T-cell (primary cell): ENCODE results near the gene FNDC1. TPM values are rescaled to one million over a fixed set of nuclear protein-coding genes. Genes with fewer than 3 reads are reported as not detected.

ENCODE experiments used
- ATAC-seq, 4 experiments: fragments of 200-7000 bp in 3 of 4; fragments of 150-1000 bp in 1 of 4; cut with Tn5 transposase; replicated peaks in 1 of 4; 1 replicate in 3 of 4; 2 replicates in 1 of 4; pipeline ENCODE4 v1.10.0; 2021; ENCODE audit warnings: moderate library complexity in 3 of 4, mild to moderate bottlenecking in 2 of 4, moderate number of reproducible peaks in 1 of 4
- CTCF ChIA-PET, 2 donors: fragments of 300-600 bp; sonication (Branson Sonifier 250); formaldehyde crosslinking; loops; one replicate each; lab custom pipeline; 2022; ENCODE audit warnings: antibody characterized with exemption in 2 of 2; lab: Charles Lee
- POLR2A ChIA-PET, 2 donors: fragments of 300-600 bp; sonication (Branson Sonifier 250); formaldehyde crosslinking; loops; one replicate each; lab custom pipeline; 2022; ENCODE audit warnings: antibody characterized with exemption in 2 of 2; lab: Charles Lee
- DNase-seq, 35 experiments: peaks; one replicate each; pipeline versions ENCODE4 v3.0.0 to v3.0.0-alpha.2; 2013 to 2023
- H3K27ac ChIP-seq: one replicate; pipeline ENCODE4 v1.5.1; 2013; ENCODE audit warnings: low read length
- H3K27me3 ChIP-seq, 2 experiments: replicated peaks in 1 of 2; 1 replicate in 1 of 2; 2 replicates in 1 of 2; pipeline versions ENCODE4 v1.6.1 to v1.7.0; 2013; ENCODE audit warnings: low read length in 1 of 2, mixed read lengths in 1 of 2; ENCODE audit not compliant: control insufficient read depth in 2 of 2, insufficient read depth in 2 of 2; ENCODE audit errors: extremely low read depth in 1 of 2
- H3K36me3 ChIP-seq, 2 donors: 1 replicate in 1 of 2; 2 replicates in 1 of 2; pipeline versions ENCODE4 v1.6.1 to v1.7.0; 2013; ENCODE audit warnings: low read length in 1 of 2; ENCODE audit not compliant: control insufficient read depth in 2 of 2, insufficient read depth in 1 of 2; ENCODE audit errors: extremely low read depth in 1 of 2
- H3K4me1 ChIP-seq, 2 experiments: 1 replicate in 1 of 2; 2 replicates in 1 of 2; pipeline versions ENCODE4 v1.6.1 to v1.7.0; 2013; ENCODE audit warnings: low read length in 2 of 2, mixed read lengths in 1 of 2; ENCODE audit not compliant: insufficient read depth in 2 of 2, control insufficient read depth in 1 of 2; ENCODE audit errors: extremely low read depth in 1 of 2
- H3K4me3 ChIP-seq, 2 donors: 1 replicate in 1 of 2; 2 replicates in 1 of 2; pipeline versions ENCODE4 v1.5.1 to v1.7.0; 2013; ENCODE audit warnings: mild to moderate bottlenecking in 2 of 2, low read length in 1 of 2, moderate library complexity in 1 of 2; ENCODE audit not compliant: control insufficient read depth in 1 of 2; ENCODE audit errors: extremely low read depth in 1 of 2
- H3K9me3 ChIP-seq: 2 replicates; pipeline ENCODE4 v1.7.0; 2013
- H3K27ac Mint-ChIP-seq, 2 donors: one replicate each; pipeline ENCODE4 v1.8.0; 2020 to 2021; ENCODE audit warnings: mild to moderate bottlenecking in 2 of 2, mixed read lengths in 2 of 2
- H3K27me3 Mint-ChIP-seq, 2 donors: one replicate each; pipeline ENCODE4 v1.8.0; 2021 to 2022; ENCODE audit warnings: mixed read lengths in 2 of 2
- H3K36me3 Mint-ChIP-seq: one replicate; pipeline ENCODE4 v1.8.0; 2021; ENCODE audit warnings: mixed read lengths
- H3K4me1 Mint-ChIP-seq, 3 donors: one replicate each; pipeline ENCODE4 v1.8.0; 2020 to 2022; ENCODE audit warnings: mixed read lengths in 3 of 3, mild to moderate bottlenecking in 1 of 3
- H3K4me3 Mint-ChIP-seq, 3 donors: one replicate each; pipeline ENCODE4 v1.8.0; 2020 to 2022; ENCODE audit warnings: mild to moderate bottlenecking in 3 of 3, mixed read lengths in 3 of 3, moderate library complexity in 3 of 3
- H3K9me3 Mint-ChIP-seq, 3 donors: one replicate each; pipeline ENCODE4 v1.8.0; 2020 to 2022; ENCODE audit warnings: mixed read lengths in 3 of 3
- WGBS: methylation state at CpG from one replicate; pipeline ENCODE4 v1.1.5; 2013; ENCODE audit warnings: missing lambda C conversion rate; ENCODE audit not compliant: insufficient coverage; 5-methylcytosine and 5-hydroxymethylcytosine counted together
- total RNA-seq, 35 experiments: library from RNA in 6 of 35; stranded (reverse) in 6 of 35; fragments of 120-200 nt in 1 of 35; gene quantifications; one replicate each; pipeline versions ENCODE4 v1.2.1 to v1.2.4 and lab custom pipeline; 2013 to 2026

FNDC1 gene
- total RNA-seq, 5 donors from 2014 or later (not counting 1 experiment from before 2014, with no cell fraction given) = 0.03 TPM; not detected in 4

- H3K4me3 ChIP-seq = no peak overlapping the region
- CTCF ChIA-PET = no interaction called here
- ATAC-seq (no peak), DNase-seq (no peak)
- POLR2A ChIA-PET = no interaction called here
- H3K27me3 ChIP-seq = peaks cover 2 to 17% of the 10 kb centered on the region in 2 experiments
- 76% methylated on average over 4 of the region's 6 CpGs for WGBS
- H3K27ac ChIP-seq = no peak overlapping the region
- Mint-ChIP-seq H3K27ac (no peak overlapping the region), H3K4me1 (no peaks in the 10 kb centered on the region), H3K36me3 (no peaks in the 10 kb centered on the region), H3K4me3 (no peak overlapping the region), H3K27me3 (peaks cover 19 to 28% of the 10 kb centered on the region in 2 donors), H3K9me3 (no peaks in the 10 kb centered on the region)
- H3K36me3 ChIP-seq = no peaks in the 10 kb centered on the region
- no peaks in the 10 kb centered on the region for H3K9me3 ChIP-seq
- H3K4me1 ChIP-seq = no peaks in the 10 kb centered on the region
Measured at GRCh38 chr6:159303784-159304183, 134.6 kb downstream of the FNDC1 start.

- Mint-ChIP-seq H3K4me3 (no peak overlapping the region), H3K9me3 (no peaks in the 10 kb centered on the region), H3K4me1 (no peaks in the 10 kb centered on the region), H3K36me3 (no peaks in the 10 kb centered on the region), H3K27me3 (peaks cover 16 to 20% of the 10 kb centered on the region in 2 donors), H3K27ac (no peak overlapping the region)
- POLR2A ChIA-PET = no interaction called here
- peaks cover 2 to 9% of the 10 kb centered on the region in 2 experiments for H3K27me3 ChIP-seq
- H3K27ac ChIP-seq = no peak overlapping the region
- no peak overlapping the region for H3K4me3 ChIP-seq
- H3K9me3 ChIP-seq = no peaks in the 10 kb centered on the region
- DNase-seq (no peak), ATAC-seq (no peak)
- WGBS = no CpG with 5 or more reads among the region's 1 CpG
- no peaks in the 10 kb centered on the region for H3K4me1 ChIP-seq
- no peaks in the 10 kb centered on the region for H3K36me3 ChIP-seq
- CTCF ChIA-PET = no interaction called here
Measured at GRCh38 chr6:159304641-159305040, 135.4 kb downstream of the FNDC1 start.

- Histone ChIP-seq H3K4me3 (no peak overlapping the region), H3K27me3 (peaks cover 2 to 7% of the 10 kb centered on the region in 2 experiments), H3K4me1 (no peaks in the 10 kb centered on the region), H3K9me3 (no peaks in the 10 kb centered on the region), H3K27ac (no peak overlapping the region), H3K36me3 (no peaks in the 10 kb centered on the region)
- H3K36me3 Mint-ChIP-seq = no peaks in the 10 kb centered on the region
- POLR2A ChIA-PET = no interaction called here
- CTCF ChIA-PET = no interaction called here
- no peak for ATAC-seq
- no peaks in the 10 kb centered on the region for H3K4me1 Mint-ChIP-seq
- H3K27ac Mint-ChIP-seq = no peak overlapping the region
- H3K4me3 Mint-ChIP-seq = no peak overlapping the region
- no peak for DNase-seq
- no CpG with 5 or more reads among the region's 5 CpGs for WGBS
- peaks cover 16 to 19% of the 10 kb centered on the region in 2 donors for H3K27me3 Mint-ChIP-seq
- H3K9me3 Mint-ChIP-seq = no peaks in the 10 kb centered on the region
Measured at GRCh38 chr6:159305159-159305558, 136.0 kb downstream of the FNDC1 start.

GRCh38 chr6:159305804-159306537, 136.8 kb downstream of the FNDC1 start:
- Histone ChIP-seq H3K9me3 (no peaks in the 10 kb centered on the region), H3K4me3 (no peak overlapping the region), H3K4me1 (no peaks in the 10 kb centered on the region), H3K27me3 (peaks cover 2 to 7% of the 10 kb centered on the region in 2 experiments), H3K36me3 (no peaks in the 10 kb centered on the region), H3K27ac (no peak overlapping the region)
- no CpG with 5 or more reads among the region's 3 CpGs for WGBS
- ATAC-seq = no peak
- H3K27me3 Mint-ChIP-seq = peaks cover 14 to 15% of the 10 kb centered on the region in 2 donors
- H3K9me3 Mint-ChIP-seq = no peaks in the 10 kb centered on the region
- H3K27ac Mint-ChIP-seq = no peak overlapping the region
- no peaks in the 10 kb centered on the region for H3K36me3 Mint-ChIP-seq
- H3K4me1 Mint-ChIP-seq = no peaks in the 10 kb centered on the region
- ChIA-PET POLR2A (no interaction called here), CTCF (no interaction called here)
- no peak for DNase-seq
- H3K4me3 Mint-ChIP-seq = no peak overlapping the region

GRCh38 chr6:159307246-159307790, 138.1 kb downstream of the FNDC1 start:
- H3K36me3 Mint-ChIP-seq = no peaks in the 10 kb centered on the region
- Histone ChIP-seq H3K4me3 (no peak overlapping the region), H3K27ac (no peak overlapping the region), H3K9me3 (no peaks in the 10 kb centered on the region), H3K27me3 (peaks cover 2 to 7% of the 10 kb centered on the region in 2 experiments), H3K4me1 (no peaks in the 10 kb centered on the region), H3K36me3 (no peaks in the 10 kb centered on the region)
- H3K4me1 Mint-ChIP-seq = no peaks in the 10 kb centered on the region
- WGBS = 88% methylated on average over 2 of the region's 2 CpGs
- CTCF ChIA-PET = no interaction called here
- peaks cover 10 to 11% of the 10 kb centered on the region in 2 donors for H3K27me3 Mint-ChIP-seq
- POLR2A ChIA-PET = no interaction called here
- H3K9me3 Mint-ChIP-seq = no peaks in the 10 kb centered on the region
- no peak overlapping the region for H3K4me3 Mint-ChIP-seq
- DNase-seq = no peak
- no peak overlapping the region for H3K27ac Mint-ChIP-seq
- ATAC-seq = no peak

- Mint-ChIP-seq H3K27ac (no peak overlapping the region), H3K4me1 (no peaks in the 10 kb centered on the region), H3K4me3 (no peak overlapping the region), H3K27me3 (peaks cover 9 to 10% of the 10 kb centered on the region in 2 donors), H3K36me3 (no peaks in the 10 kb centered on the region), H3K9me3 (no peaks in the 10 kb centered on the region)
- ATAC-seq (no peak), DNase-seq (no peak)
- Histone ChIP-seq H3K4me3 (no peak overlapping the region), H3K4me1 (no peaks in the 10 kb centered on the region), H3K27me3 (peaks cover 2 to 7% of the 10 kb centered on the region in 2 experiments), H3K27ac (no peak overlapping the region), H3K36me3 (no peaks in the 10 kb centered on the region), H3K9me3 (no peaks in the 10 kb centered on the region)
- ChIA-PET CTCF (no interaction called here), POLR2A (no interaction called here)
- no CpG with 5 or more reads among the region's 1 CpG for WGBS
Measured at GRCh38 chr6:159308198-159308597, 139.0 kb downstream of the FNDC1 start.
